ENCODE results near the gene OLFM4. TPM values are rescaled to one million over a fixed set of nuclear protein-coding genes. Genes with fewer than 3 reads are reported as not detected.

Gene OLFM4
- total and polyA plus RNA-seq, 2 donors (not counting 3 experiments of a cell fraction or from before 2014, with no cell fraction given): not detected

DNA sequence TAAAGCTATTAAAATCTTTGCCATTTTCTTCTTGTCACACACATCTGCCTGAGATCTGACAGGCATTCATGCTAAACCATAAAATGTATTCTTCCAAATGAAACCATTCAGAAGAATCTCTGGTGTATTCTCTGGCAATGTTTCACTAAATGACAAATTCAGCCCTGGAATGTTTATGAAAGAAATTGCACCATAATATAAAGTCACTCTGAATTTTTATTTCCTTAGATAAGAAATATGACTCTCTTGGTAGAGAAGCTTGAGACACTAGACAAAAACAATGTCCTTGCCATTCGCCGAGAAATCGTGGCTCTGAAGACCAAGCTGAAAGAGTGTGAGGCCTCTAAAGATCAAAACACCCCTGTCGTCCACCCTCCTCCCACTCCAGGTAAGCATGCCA lies 14.3 kb downstream of the OLFM4 start:
- Histone ChIP-seq H3K9me1 (replicated peaks; ENCODE audit: control insufficient read depth, extremely low read depth, insufficient read depth, low read length) (peaks cover 3% of the 10 kb centered on the region), H3K4me2 (ENCODE audit: insufficient read depth, low read length) (no peak overlapping the region), H2AFZ (ENCODE audit: low read depth, low read length) (no peak overlapping the region), H3K9me3 (replicated peaks; ENCODE audit: control insufficient read depth, insufficient read depth, low read length) (no peaks in the 10 kb centered on the region), H3K27ac (ENCODE audit: insufficient read depth, low read depth, low read length) (no peak overlapping the region), H4K20me1 (replicated peaks; ENCODE audit: control insufficient read depth, extremely low read depth, insufficient read depth, low read length) (no peaks in the 10 kb centered on the region), H3K4me1 (ENCODE audit: control insufficient read depth, extremely low read depth, insufficient read depth, low read length) (no peaks in the 10 kb centered on the region), H3K27me3 (ENCODE audit: control insufficient read depth in 2 of 2, insufficient read depth in 2 of 2, low read length in 2 of 2) (no peaks in the 10 kb centered on the region), H3K9ac (replicated peaks; ENCODE audit: extremely low read depth, insufficient read depth, low read length) (no peak overlapping the region), H3K79me2 (ENCODE audit: control insufficient read depth, insufficient read depth, low read length) (no peaks in the 10 kb centered on the region), H3K36me3 (ENCODE audit: control insufficient read depth in 2 of 2, extremely low read depth in 1 of 2, insufficient read depth in 2 of 2, low read length in 2 of 2) (no peaks in the 10 kb centered on the region), H3K4me3 (replicated peaks in 1 of 3; ENCODE audit: insufficient read depth in 1 of 3, low read depth in 1 of 3, low read length in 3 of 3) (no peak overlapping the region)
- TF ChIP-seq MYC (IDR thresholded peaks at IDR 0.05; ENCODE audit: low read depth, low read length) (no peak), EZH2 (IDR thresholded peaks at IDR 0.05; ENCODE audit: borderline replicate concordance, low read depth, low read length, severe bottlenecking) (no peak), FOS (IDR thresholded peaks at IDR 0.05; ENCODE audit: borderline replicate concordance, insufficient read depth, low read length) (no peak), POLR2AphosphoS5 (IDR thresholded peaks at IDR 0.05; ENCODE audit: insufficient read depth, low read depth, low read length) (no peak), JUN (IDR thresholded peaks at IDR 0.05; ENCODE audit: borderline replicate concordance, insufficient read depth, insufficient read length, low read depth) (no peak), POLR2A (IDR thresholded peaks at IDR 0.05; ENCODE audit: low read depth, low read length) (no peak), GATA2 (IDR thresholded peaks at IDR 0.05; ENCODE audit: insufficient read depth, insufficient read length, low read depth, low read length) (no peak)
- TF ChIP-seq, protein P1, sequence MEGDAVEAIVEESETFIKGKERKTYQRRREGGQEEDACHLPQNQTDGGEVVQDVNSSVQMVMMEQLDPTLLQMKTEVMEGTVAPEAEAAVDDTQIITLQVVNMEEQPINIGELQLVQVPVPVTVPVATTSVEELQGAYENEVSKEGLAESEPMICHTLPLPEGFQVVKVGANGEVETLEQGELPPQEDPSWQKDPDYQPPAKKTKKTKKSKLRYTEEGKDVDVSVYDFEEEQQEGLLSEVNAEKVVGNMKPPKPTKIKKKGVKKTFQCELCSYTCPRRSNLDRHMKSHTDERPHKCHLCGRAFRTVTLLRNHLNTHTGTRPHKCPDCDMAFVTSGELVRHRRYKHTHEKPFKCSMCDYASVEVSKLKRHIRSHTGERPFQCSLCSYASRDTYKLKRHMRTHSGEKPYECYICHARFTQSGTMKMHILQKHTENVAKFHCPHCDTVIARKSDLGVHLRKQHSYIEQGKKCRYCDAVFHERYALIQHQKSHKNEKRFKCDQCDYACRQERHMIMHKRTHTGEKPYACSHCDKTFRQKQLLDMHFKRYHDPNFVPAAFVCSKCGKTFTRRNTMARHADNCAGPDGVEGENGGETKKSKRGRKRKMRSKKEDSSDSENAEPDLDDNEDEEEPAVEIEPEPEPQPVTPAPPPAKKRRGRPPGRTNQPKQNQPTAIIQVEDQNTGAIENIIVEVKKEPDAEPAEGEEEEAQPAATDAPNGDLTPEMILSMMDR (IDR thresholded peaks at IDR 0.05; ENCODE audit: extremely low read depth in 1 of 2, insufficient read depth in 1 of 2, low read depth in 1 of 2, low read length in 2 of 2): no peak
- TF ChIP-seq, protein P2, sequence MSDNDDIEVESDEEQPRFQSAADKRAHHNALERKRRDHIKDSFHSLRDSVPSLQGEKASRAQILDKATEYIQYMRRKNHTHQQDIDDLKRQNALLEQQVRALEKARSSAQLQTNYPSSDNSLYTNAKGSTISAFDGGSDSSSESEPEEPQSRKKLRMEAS (IDR thresholded peaks at IDR 0.05; ENCODE audit: insufficient read depth, insufficient read length): no peak
- no peak for DNase-seq (ENCODE audit: low read depth, low spot score)
- POLR2A ChIA-PET: no interaction called here
- no peak for FAIRE-seq
- BruUV-seq (replicated peaks): no TSS peak
- intact Hi-C loops (cut with micrococcal nuclease): no loop called here
- CTCF ChIA-PET: no interaction called here
- dilution Hi-C loops (cut with MboI; ENCODE audit: extremely low pct_ligation_motif_present, low sequenced_read_pairs): no loop called here

Data from endothelial cell of umbilical vein (primary cell).